ENCODE measurements around the gene CEP112.

CEP112 gene

DNA sequence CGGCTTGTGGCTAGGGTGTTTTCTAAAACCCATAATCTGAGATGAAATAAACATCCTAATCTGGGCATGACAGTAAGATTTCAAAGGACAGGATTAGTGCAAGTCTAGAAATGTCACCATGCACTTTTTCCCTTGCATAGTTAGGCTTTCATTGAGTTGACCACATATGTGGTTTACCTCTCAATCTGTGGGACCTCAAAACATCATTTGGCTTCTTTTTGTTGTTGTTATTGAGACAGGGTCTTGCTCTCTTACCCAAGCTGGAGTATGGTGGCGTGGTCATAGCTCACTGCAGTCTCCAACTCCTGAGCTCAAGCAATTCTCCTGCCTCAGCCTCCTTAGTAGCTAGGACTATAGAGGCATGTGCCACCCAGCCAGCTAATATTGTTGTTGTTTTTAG lies 197.8 kb downstream of the CEP112 start:
- no peak for DNase-seq
- Histone ChIP-seq H3K27me3 (ENCODE audit: insufficient read depth, low read depth, severe bottlenecking) (no peaks in the 10 kb centered on the region), H3K4me3 (ENCODE audit: low read depth, low read length) (no peak overlapping the region), H3K9me3 (ENCODE audit: severe bottlenecking) (no peaks in the 10 kb centered on the region), H3K27ac (no peak overlapping the region), H3K36me3 (no peaks in the 10 kb centered on the region)
- TF ChIP-seq, protein P1, sequence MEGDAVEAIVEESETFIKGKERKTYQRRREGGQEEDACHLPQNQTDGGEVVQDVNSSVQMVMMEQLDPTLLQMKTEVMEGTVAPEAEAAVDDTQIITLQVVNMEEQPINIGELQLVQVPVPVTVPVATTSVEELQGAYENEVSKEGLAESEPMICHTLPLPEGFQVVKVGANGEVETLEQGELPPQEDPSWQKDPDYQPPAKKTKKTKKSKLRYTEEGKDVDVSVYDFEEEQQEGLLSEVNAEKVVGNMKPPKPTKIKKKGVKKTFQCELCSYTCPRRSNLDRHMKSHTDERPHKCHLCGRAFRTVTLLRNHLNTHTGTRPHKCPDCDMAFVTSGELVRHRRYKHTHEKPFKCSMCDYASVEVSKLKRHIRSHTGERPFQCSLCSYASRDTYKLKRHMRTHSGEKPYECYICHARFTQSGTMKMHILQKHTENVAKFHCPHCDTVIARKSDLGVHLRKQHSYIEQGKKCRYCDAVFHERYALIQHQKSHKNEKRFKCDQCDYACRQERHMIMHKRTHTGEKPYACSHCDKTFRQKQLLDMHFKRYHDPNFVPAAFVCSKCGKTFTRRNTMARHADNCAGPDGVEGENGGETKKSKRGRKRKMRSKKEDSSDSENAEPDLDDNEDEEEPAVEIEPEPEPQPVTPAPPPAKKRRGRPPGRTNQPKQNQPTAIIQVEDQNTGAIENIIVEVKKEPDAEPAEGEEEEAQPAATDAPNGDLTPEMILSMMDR (IDR thresholded peaks at IDR 0.05; ENCODE audit: low read depth, low read length), result no peak

GRCh38 chr17:65990593-65990992 lies 201.3 kb downstream of the CEP112 start:
- no peak for DNase-seq
- Histone ChIP-seq H3K4me3 (ENCODE audit: low read depth, low read length) (no peak overlapping the region), H3K27me3 (ENCODE audit: insufficient read depth, low read depth, severe bottlenecking) (no peaks in the 10 kb centered on the region), H3K9me3 (ENCODE audit: severe bottlenecking) (peaks cover 5% of the 10 kb centered on the region), H3K36me3 (no peaks in the 10 kb centered on the region), H3K27ac (no peak overlapping the region)
- TF ChIP-seq, protein P1 (IDR thresholded peaks at IDR 0.05; ENCODE audit: low read depth, low read length), result no peak

- H3K4me3 ChIP-seq (ENCODE audit: low read depth, low read length), result no peak overlapping the region
- no peak for DNase-seq
- H3K36me3 ChIP-seq, result no peaks in the 10 kb centered on the region
- no peak overlapping the region for H3K27ac ChIP-seq
- TF ChIP-seq, protein P1 (IDR thresholded peaks at IDR 0.05; ENCODE audit: low read depth, low read length), result no peak
- H3K27me3 ChIP-seq (ENCODE audit: insufficient read depth, low read depth, severe bottlenecking), result no peaks in the 10 kb centered on the region
- H3K9me3 ChIP-seq (ENCODE audit: severe bottlenecking), result peaks cover 5% of the 10 kb centered on the region
These were observed 203.5 kb downstream of the CEP112 start for GRCh38 chr17:65988451-65988850.

GRCh38 chr17:65987988-65988387 lies 203.9 kb downstream of the CEP112 start:
- DNase-seq, result peak; percentile 43
- TF ChIP-seq, protein P1 (IDR thresholded peaks at IDR 0.05; ENCODE audit: low read depth, low read length), result peak; percentile 64
- H3K36me3 ChIP-seq, result no peaks in the 10 kb centered on the region

GRCh38 chr17:65985571-65985970 lies 206.4 kb downstream of the CEP112 start:
- TF ChIP-seq, protein P1 (IDR thresholded peaks at IDR 0.05; ENCODE audit: low read depth, low read length), result no peak
- no peak overlapping the region for H3K4me3 ChIP-seq (ENCODE audit: low read depth, low read length)
- H3K36me3 ChIP-seq, result no peaks in the 10 kb centered on the region
- peaks cover 5% of the 10 kb centered on the region for H3K9me3 ChIP-seq (ENCODE audit: severe bottlenecking)
- no peak overlapping the region for H3K27ac ChIP-seq
- DNase-seq, result no peak
- no peaks in the 10 kb centered on the region for H3K27me3 ChIP-seq (ENCODE audit: insufficient read depth, low read depth, severe bottlenecking)

More at GRCh38 chr17:65987988-65988387, 203.9 kb downstream of the CEP112 start:
- H3K4me3 ChIP-seq (ENCODE audit: low read depth, low read length), result no peak overlapping the region
- peaks cover 5% of the 10 kb centered on the region for H3K9me3 ChIP-seq (ENCODE audit: severe bottlenecking)
- H3K27me3 ChIP-seq (ENCODE audit: insufficient read depth, low read depth, severe bottlenecking), result no peaks in the 10 kb centered on the region
- H3K27ac ChIP-seq, result no peak overlapping the region

- DNase-seq, result no peak
- TF ChIP-seq, protein P1 (IDR thresholded peaks at IDR 0.05; ENCODE audit: low read depth, low read length), result no peak
- H3K27ac ChIP-seq, result no peak overlapping the region
- no peaks in the 10 kb centered on the region for H3K36me3 ChIP-seq
- H3K4me3 ChIP-seq (ENCODE audit: low read depth, low read length), result no peak overlapping the region
- H3K27me3 ChIP-seq (ENCODE audit: insufficient read depth, low read depth, severe bottlenecking), result no peaks in the 10 kb centered on the region
- H3K9me3 ChIP-seq (ENCODE audit: severe bottlenecking), result peaks cover 5% of the 10 kb centered on the region
These were observed 207.6 kb downstream of the CEP112 start for GRCh38 chr17:65984299-65984698.
